Anterior cingulate cortex (tissue), 58 donors: ENCODE results near the gene PFKP.
A peak's percentile ranks its signal among the peaks of the same experiment; 100 is the strongest.

Experiments used
- DNase-seq, 58 donors: peaks; one replicate each; lab custom pipeline; 2025; lab: John Stamatoyannopoulos, UW

Gene PFKP

DNA sequence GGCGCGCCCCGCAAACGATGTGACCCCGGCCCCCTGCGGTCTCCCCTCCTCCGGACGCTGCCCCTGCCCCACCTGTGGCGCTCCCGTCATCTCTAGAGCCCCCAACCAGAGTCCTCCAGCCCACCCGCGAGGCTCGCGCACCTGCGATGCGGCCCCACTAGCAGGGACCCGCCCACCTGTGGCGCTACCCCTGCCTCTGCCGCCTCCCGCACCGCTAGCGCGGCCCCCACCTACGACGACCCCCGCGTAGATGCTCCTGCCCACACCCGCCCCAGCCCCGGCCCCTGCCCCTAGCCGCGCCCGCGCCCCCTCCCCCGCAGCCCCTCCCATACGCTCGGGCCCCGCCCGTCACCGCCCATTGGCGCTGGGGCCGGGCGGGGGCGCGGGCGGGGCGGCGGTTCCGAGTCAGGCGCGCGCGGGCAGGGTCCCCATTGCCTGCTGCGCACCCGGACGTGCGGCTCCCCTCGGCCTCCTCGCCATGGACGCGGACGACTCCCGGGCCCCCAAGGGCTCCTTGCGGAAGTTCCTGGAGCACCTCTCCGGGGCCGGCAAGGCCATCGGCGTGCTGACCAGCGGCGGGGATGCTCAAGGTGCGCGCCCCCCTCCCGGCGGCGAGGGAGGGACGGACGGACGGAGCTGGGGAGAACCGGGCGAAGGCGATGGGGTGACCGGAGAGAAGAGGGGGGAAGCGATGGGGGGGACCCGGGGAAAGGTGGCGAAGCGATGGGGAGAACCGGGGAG, at the start of gene PFKP:
PFKP (plus strand) TSS at position 431 of the 741 bp plus-strand sequence; CDS start at position 479, 48 bp downstream.
- peak in 22 of 58 donors; percentile 16 to 80 (median 28) for DNase-seq

DNA sequence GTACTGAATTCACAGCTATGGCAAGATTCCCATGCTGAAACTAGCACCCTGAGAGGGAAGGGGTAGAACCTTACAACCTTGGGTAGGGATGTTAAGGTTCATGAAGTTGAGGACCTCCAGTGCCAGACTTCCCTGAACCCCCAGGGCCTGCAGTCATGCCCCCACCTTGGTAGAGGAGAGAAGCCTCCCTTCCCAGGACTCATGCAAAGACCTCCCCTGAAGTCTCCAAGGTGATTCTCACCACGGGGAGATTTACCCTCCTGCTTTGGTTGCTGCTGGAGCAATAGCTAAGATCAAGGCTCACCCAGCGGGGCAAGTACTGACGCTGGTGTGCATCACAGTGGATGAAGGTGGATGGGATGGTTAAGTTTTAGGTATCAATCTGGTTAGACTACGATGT, 49.1 kb upstream of the PFKP start:
- DNase-seq = no peak

DNA sequence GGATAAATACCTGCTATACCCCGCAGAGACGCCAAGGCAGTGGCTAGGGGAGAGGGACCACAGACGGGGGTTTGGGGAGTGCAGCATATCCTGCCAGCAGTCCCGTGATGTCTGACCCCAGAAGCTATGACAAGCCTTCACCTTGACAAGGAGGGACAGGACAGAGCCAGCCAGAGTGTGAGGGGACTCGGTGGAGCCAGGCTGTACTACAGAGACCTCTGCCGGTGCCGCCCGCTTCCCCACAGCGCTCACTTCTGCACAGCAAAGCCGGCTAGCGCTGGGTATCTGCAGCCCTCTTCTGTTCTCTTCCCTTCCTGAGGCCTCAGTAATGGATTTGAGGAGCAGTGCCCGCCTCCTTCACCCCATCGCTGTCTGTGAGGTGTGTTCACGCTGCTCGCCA, 47.0 kb upstream of the PFKP start:
- no peak for DNase-seq

DNA sequence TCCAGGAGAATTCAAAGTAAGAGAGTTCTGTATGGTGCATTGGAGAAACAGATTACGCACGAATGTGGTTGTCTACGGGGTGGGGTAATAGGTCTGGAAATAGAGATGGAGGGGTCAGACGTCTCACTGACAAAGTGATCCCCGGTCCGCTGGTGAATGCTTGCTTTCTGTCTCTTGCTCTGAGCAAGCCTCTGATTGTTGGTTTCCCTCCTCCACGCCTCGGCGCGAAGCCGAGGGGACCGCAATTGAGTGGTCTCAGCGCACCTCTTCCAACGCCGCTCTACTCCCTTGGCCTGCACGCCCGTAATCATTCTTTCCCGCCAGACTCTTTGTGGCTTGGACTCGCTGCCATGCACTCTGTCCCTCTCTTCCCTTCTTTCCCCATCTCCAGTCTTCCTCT, 46.5 kb upstream of the PFKP start:
- no peak for DNase-seq

DNA sequence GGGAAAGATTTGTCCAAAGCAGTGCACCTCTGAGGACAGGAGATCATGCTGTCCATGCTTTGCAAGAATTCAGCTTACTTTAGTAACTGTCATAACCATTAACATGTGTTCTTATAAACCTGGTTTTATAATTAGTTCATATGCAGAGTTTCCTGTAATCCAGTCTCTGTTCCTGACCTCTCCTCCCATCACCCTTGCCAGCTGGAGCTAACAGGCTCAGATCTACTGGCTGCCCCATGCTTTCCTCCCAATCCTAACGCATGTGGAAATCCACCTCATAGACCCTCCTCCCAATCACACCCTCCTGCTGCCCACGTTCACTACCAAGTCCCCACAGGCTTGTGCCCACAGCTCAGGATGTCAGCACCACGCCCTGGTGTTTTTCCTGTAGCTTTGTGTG, 45.3 kb upstream of the PFKP start:
- DNase-seq = no peak

DNA sequence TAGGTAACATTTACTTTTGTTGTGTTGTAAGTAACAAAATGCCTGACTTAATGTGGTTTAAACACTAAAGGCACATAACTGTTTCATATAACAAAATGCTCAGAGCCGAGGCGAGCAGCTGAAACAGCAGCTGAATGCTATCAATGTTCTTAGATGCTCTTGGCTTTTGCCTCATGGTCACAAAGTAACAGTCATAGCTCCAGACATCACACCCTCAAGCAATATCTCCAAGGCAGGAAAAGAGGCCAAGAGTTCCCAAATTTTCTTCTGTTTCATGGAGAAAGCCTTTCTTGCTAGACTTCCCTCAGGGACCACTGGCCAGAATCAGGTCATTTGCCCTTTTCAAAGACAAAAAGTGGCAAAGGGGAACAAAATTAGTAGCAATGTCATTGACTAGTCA, 43.5 kb upstream of the PFKP start:
- no peak for DNase-seq

DNA sequence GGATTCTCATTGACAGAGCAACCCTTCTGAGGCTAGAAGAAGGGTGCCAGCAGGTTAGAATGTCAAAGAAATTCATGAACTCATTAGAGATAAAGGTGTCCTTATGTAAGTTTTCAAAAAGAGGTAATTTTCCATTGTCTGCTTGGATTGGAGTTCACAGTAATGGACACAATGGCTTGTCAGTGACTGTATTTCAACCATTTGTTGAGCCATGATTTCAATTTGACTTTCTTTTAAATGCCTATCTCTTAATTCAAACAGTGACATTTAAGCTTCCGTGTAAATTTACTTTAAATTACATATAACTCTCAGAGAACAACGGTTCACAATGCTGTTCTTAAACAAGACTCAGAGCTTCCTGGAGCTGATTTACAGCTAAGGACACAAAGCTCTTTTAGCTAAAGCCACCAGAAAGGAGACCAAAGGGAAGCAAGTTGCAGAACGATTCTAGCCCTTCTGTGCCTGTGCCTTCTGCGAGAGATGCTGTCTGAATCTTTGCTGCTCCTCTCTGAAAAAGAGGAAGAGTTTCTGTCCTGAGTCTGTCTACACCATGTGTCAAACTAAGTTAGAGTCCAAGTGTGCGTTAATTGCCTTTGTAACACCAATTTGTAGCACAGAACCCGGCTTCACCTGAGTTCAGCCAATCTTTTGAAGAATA, 42.2 kb upstream of the PFKP start:
- no peak for DNase-seq

DNA sequence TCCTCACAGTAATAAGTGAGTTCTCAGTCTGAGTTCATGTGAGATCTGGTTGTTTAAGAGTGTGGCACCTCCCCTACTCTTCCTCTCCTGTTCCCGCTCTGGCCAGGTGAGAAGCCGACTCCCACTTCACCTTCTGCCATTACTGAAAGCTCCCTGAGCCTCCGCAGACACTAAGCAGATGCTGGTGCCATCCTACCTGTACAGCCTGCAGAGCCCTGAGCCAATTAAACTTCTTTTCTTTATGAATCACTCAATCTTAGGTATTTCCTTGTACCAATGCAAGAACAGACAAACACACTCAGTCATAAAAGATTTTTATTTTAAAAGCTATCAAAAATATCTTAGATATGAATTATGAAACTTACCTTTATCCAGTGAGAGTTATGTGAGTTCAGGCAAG, 39.5 kb upstream of the PFKP start:
- DNase-seq = no peak

DNA sequence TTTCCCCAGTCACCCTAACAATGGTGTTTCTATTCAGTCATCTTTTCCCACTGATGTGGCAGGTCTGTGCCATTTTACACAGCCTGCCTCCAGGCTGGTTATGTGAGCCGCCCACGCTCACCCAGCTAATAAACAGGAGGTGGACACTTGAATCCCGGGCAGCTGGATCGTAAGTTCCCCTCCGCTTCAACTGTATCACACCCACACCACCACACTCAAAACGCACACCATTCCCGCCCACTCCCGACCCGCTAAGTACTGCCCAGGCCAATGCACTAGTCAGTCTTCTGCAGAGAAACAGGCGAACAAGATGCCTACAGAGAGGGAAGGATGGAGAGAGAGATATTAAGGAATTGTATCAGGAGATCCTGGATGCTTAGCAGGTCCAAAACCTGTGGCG, 38.9 kb upstream of the PFKP start:
- no peak for DNase-seq

DNA sequence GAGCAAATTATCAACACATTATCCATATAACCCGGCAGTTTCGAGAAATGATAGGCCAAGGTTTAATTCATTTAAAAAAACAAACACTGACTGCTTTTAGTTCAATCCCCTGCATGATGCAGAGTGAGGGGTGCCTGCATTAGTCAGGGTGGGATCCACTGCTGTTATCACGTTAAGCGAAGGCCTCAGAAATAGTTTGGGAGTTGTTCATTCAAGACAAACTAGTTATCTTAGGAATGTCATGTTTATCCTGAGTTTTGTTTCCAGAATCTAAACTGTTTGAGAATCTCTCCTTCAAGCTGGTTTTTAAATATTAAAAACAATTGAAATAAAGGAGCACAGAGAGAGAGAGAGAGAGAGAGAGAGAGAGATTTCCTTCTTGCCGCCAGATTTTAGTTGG, 36.6 kb upstream of the PFKP start:
- no peak for DNase-seq

DNA sequence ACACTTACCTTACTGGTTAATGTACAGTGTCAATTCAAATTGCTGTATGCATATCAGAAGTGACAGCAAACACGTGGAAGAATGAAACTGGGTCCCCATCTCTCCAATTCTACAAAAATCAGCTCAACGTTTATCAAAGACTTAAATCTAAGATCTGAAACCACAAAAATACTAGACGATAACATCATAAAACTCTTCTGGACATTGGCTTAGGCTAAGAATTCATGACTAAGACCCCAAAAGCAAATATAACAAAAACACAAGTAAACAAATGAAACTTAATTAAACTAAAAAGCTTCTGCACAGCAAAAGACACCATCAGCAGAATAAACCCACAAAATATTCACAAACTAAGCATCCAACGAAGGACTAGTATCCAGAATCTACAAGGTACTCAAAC, 35.9 kb upstream of the PFKP start:
- no peak for DNase-seq

DNA sequence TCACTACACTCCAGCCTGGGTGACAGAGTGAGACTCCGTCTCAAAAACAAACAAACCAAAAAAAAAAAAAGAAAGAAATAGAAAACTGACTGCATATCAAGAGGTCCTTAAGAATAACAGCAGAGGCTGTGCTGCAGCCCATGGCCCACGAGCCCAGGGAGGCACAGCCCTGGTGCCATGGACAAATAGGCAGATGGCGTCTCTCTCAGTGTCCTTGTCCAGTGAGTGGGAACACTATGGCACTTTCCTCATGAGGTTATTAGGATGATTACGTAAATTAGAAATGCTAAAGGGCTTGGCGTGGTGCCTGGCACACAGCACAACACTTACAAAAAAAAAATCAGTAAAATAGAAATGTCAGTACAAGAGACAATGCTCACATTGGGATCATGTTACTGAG, 33.4 kb upstream of the PFKP start:
- no peak for DNase-seq

DNA sequence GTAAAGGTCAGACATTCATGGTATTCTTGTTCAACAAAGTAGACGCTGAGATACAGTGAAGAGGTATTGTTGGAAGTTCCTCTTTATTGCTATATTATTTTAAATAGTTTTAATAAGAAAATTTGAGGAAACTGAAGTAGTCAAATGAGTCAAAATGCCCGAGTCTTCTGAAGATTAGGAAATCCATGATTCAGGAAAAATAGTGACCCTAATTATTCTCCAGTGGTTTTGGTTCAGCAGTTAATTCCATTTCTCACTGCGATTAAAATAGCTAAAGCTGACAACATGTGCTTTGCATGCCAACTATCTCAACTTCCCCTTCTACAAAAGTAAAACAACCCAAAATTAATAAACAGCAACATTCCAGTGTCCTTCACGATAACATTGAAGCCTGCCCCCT, 32.7 kb upstream of the PFKP start:
- DNase-seq = no peak

DNA sequence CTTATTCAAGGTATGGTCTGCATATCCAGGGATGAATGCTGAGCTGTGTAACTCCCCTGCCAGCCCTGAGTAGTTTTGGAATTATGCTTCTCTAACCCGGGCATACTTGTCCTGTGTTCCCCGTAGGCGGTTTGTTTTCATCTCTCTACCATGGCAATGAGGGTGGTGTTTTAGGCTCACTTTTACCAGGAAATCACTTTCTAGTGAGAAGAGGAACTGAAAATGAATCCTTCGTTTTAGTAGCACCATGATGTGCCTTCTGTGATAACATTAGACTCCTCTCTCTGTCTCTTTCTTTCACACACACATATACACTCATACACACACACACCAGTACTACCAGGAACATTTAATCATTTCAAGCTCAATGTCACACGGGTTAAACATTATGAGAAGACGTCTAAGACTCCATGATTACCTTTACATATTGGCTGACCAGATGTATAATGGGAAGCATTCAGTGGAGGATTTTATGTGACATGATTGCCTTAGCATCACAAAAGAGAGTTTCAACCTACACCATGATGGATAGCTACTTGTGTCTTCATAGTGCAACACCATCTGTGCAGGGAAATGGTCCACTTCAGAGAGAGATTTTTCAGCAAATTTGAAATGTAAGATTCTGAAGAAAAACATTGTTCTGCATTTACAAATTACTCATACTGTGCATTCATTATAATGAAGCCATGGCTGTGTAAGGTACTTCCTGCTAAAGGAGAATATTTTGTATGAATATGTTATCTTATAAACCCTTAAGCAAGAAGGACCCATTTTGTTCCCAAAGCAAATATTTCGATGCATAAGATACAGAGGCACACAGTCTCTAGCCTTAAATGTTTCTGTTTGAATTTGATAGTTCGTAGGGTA, 31.0 kb upstream of the PFKP start:
- DNase-seq = no peak

DNA sequence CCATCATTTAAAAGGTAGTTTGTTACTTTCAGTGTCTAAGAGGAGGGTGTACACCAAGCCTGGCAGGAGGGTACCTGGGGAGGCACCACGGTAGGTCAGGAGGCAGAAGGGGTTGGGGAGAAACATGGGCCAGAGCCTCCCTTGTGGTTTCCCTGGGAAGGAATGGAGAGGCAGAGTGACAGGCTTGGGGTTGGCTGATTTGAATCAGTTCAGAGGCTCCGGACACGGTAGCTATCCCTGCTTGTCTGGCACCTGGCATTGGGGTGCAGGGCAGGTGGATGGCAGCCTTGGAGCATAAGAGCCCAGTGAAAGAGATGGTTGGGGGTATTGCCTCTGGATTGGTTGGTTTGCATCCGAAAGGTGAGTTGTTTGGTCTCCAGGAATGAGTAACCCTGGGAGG, 30.2 kb upstream of the PFKP start:
- DNase-seq = no peak

DNA sequence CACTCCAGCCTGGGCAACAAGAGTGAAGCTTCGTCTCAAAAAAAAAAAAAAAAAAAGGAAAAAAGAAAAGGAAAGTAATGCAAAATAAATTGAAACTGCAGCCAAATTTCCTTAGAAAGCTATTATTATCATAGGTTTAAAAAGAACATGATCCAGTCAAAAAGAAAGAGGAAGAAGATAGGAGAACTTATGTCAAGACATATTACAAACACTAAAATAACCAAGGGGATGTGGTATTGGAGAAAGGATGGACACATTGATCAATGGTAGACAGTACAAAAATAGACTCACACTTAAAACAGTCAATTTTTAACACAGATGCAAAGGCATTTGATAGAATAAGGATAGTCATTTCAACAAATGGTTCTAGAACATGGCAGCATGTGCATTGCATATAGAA, 27.3 kb upstream of the PFKP start:
- no peak for DNase-seq

DNA sequence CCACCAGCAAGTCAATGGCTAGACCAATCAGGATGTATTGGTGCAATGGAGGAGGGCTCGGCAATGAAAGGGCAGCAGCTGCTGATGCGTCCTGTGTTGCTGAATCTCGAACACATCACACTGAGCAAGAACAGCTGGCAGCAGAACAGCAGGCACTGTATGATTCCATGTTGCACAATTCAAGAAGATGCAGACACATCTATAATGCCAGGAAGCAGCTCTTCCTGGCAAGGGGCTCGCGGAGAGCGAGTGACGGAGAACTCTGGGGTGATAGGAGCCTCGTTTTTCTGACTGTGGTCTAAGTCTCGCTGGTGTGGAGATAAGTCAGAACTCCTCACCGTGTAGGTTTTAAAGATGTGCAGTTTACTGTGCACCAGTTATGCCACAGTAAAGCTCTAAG, 24.8 kb upstream of the PFKP start:
- no peak for DNase-seq

DNA sequence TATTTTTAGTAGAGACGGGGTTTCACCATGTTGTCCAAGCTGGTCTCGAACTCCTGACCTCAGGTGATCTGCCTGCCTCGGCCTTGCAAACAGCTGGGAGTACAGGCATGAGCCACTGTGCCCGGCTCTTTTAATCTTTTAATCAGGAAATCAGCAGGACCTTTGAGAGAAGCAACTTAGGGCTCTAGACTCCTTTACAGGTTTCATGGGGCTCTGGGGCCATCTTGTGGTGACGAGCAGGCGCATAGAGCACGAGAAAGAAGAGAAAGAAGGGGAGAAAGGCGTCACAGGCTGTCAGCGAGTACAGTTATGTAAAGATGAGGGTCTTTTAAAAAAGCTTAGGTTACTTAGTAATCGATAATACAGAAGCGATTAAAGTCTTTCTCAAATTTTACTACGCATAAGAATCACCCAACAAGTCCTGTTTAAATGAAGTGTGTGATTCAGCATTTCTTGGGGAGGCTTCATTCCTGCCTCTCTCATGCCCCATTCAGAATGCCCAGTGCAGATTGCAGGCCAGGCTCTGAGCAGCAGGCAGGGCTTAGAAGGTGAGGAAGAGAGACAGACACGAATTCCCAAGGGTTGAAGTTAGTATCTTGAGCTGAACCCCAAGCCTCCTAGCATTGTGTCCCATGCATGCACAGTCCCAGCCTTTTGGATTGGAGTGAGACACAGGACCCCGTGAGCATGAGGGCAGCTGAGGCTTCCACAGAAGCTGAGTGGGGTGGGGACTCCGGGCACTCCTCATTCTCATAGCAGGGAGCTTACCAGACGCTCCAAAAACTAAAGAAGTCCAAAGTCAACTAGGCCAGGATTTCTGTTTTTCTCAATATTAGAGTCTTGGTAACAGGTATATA, 23.6 kb upstream of the PFKP start:
- peak in 50 of 58 donors; percentile 9 to 78 (median 35) for DNase-seq

DNA sequence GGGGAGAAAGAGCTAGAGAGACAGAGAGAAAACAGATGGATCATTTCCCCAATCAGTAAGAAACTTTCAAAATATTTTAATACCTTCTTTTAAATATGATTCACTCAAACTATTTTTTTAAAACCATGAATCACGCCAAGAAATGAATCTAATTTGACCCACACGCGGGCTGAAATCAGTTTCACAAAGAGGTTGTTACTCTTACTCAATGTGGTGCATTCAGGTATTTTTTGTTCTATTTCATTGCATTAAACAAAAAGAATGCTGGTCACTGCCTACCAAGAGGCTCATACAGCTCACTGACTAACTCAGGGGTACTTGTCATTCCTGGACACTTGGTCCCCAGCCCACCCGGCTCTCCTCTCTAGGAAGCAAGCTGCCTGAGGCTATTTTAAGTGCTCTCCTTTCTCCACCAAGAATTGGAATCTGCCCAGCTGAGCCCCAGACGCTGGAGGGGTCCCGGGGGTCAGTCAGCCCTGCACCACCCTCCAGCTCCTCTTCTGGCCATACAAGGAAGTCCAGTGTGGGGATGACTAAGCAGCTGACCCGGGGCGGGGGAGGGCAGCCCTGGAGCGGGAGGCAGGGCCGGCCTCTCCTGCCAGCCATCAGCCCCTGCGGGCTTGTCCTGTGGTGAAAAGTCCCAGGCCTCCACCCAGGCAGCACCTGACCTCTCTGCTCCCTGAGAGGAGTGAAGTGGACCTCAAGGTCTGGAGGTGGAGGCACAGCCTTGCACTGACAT, 21.7 kb upstream of the PFKP start:
- peak in 16 of 58 donors; percentile 15 to 72 (median 24) for DNase-seq
